Right lobe of liver (tissue), 4 donors: ENCODE results near the gene AR.

ENCODE experiments used
- POLR2A ChIP-seq: fragments of 450-650 bp; IDR thresholded peaks from one replicate; pipeline ENCODE4 v1.6.1; 2017; ENCODE audit warnings: antibody characterized with exemption, mild to moderate bottlenecking
- TF ChIP-seq, protein P1 (sequence below), 4 donors: fragments of 200-600 bp in 3 of 4; fragments of 450-650 bp in 1 of 4; IDR thresholded peaks; one replicate each; pipeline versions ENCODE4 v1.5.1 to v1.8.0; 2016 to 2022; ENCODE audit warnings: antibody characterized with exemption in 4 of 4, mild to moderate bottlenecking in 2 of 4
- donor health status: DM: no; HTN: no; CAD: no.
- donor health status: DM: no; HTN: no; CAD: no.
- donor health status: DM: no; HTN: yes; CAD: no.

DNA sequence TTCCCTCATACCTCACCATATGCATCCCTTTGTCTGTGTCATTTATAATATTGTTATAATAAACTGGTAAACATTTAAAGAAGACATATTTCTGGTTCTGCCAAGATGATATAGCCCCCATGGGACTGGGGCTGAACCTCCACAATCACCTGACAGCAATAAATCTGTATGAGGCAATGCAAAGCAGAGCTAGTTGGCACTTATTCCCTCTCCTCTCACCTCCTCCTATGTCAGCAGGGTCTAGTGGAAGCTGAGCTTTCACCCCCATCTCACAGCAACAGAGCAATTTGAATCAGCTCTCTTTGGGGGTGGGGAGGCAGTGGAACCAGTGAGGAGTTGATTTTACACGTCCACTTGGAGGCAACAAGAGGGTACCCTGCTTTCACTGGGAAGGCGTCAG lies 206.9 kb downstream of the AR start:
- TF ChIP-seq, protein P1, sequence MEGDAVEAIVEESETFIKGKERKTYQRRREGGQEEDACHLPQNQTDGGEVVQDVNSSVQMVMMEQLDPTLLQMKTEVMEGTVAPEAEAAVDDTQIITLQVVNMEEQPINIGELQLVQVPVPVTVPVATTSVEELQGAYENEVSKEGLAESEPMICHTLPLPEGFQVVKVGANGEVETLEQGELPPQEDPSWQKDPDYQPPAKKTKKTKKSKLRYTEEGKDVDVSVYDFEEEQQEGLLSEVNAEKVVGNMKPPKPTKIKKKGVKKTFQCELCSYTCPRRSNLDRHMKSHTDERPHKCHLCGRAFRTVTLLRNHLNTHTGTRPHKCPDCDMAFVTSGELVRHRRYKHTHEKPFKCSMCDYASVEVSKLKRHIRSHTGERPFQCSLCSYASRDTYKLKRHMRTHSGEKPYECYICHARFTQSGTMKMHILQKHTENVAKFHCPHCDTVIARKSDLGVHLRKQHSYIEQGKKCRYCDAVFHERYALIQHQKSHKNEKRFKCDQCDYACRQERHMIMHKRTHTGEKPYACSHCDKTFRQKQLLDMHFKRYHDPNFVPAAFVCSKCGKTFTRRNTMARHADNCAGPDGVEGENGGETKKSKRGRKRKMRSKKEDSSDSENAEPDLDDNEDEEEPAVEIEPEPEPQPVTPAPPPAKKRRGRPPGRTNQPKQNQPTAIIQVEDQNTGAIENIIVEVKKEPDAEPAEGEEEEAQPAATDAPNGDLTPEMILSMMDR (IDR thresholded peaks at IDR 0.05) = no peak
- no peak for TF ChIP-seq POLR2A
